ENCODE data around the gene INTS2.
"Not testable (repeated sequence)": the region's sequence is repeated elsewhere in the genome, so short reads cannot be mapped to it uniquely, and the experiment has no call there.

DNA sequence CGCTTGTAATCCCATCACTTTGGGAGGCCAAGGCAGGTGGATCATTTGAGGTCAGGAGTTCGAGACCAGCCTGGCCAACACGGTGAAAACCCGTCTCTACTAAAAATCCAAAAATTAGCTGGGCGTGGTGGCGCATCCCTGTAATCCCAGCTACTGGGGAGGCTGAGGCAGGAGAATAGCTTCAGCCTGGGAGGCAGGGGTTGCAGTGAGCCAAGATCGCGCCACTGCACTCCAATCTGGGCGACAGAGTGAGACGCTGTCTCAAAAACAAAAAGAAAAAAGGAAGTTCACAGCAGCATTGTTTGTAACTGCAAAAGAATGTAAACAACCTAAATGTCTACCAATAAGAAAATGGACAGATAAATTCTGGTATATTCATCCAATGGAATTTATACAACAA is 67.4 kb downstream of the INTS2 start:
- TF ChIP-seq, protein P1, sequence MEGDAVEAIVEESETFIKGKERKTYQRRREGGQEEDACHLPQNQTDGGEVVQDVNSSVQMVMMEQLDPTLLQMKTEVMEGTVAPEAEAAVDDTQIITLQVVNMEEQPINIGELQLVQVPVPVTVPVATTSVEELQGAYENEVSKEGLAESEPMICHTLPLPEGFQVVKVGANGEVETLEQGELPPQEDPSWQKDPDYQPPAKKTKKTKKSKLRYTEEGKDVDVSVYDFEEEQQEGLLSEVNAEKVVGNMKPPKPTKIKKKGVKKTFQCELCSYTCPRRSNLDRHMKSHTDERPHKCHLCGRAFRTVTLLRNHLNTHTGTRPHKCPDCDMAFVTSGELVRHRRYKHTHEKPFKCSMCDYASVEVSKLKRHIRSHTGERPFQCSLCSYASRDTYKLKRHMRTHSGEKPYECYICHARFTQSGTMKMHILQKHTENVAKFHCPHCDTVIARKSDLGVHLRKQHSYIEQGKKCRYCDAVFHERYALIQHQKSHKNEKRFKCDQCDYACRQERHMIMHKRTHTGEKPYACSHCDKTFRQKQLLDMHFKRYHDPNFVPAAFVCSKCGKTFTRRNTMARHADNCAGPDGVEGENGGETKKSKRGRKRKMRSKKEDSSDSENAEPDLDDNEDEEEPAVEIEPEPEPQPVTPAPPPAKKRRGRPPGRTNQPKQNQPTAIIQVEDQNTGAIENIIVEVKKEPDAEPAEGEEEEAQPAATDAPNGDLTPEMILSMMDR (IDR thresholded peaks at IDR 0.05; ENCODE audit: poor library complexity, severe bottlenecking): not testable (repeated sequence)
- not testable (repeated sequence) for TF ChIP-seq SMC3 (conservative IDR thresholded peaks at IDR 0.05; ENCODE audit: poor library complexity); EP300 (conservative IDR thresholded peaks at IDR 0.05; ENCODE audit: poor library complexity, severe bottlenecking); POLR2AphosphoS5 (IDR thresholded peaks at IDR 0.05); RAD21 (conservative IDR thresholded peaks at IDR 0.05); EZH2 (IDR thresholded peaks at IDR 0.05; ENCODE audit: borderline replicate concordance, insufficient read depth, low read length, poor library complexity, severe bottlenecking)
- TF ChIP-seq, protein P2, sequence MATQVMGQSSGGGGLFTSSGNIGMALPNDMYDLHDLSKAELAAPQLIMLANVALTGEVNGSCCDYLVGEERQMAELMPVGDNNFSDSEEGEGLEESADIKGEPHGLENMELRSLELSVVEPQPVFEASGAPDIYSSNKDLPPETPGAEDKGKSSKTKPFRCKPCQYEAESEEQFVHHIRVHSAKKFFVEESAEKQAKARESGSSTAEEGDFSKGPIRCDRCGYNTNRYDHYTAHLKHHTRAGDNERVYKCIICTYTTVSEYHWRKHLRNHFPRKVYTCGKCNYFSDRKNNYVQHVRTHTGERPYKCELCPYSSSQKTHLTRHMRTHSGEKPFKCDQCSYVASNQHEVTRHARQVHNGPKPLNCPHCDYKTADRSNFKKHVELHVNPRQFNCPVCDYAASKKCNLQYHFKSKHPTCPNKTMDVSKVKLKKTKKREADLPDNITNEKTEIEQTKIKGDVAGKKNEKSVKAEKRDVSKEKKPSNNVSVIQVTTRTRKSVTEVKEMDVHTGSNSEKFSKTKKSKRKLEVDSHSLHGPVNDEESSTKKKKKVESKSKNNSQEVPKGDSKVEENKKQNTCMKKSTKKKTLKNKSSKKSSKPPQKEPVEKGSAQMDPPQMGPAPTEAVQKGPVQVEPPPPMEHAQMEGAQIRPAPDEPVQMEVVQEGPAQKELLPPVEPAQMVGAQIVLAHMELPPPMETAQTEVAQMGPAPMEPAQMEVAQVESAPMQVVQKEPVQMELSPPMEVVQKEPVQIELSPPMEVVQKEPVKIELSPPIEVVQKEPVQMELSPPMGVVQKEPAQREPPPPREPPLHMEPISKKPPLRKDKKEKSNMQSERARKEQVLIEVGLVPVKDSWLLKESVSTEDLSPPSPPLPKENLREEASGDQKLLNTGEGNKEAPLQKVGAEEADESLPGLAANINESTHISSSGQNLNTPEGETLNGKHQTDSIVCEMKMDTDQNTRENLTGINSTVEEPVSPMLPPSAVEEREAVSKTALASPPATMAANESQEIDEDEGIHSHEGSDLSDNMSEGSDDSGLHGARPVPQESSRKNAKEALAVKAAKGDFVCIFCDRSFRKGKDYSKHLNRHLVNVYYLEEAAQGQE (IDR thresholded peaks at IDR 0.05; ENCODE audit: borderline replicate concordance): not testable (repeated sequence)
